GM18520 (cell line): ENCODE measurements around the gene WDR87.

ENCODE experiments used
- ATAC-seq: cut with Tn5 transposase; IDR thresholded peaks from one replicate; pipeline ENCODE4 v1.9.1; 2021; ENCODE audit not compliant: unreplicated experiment

Gene WDR87

DNA sequence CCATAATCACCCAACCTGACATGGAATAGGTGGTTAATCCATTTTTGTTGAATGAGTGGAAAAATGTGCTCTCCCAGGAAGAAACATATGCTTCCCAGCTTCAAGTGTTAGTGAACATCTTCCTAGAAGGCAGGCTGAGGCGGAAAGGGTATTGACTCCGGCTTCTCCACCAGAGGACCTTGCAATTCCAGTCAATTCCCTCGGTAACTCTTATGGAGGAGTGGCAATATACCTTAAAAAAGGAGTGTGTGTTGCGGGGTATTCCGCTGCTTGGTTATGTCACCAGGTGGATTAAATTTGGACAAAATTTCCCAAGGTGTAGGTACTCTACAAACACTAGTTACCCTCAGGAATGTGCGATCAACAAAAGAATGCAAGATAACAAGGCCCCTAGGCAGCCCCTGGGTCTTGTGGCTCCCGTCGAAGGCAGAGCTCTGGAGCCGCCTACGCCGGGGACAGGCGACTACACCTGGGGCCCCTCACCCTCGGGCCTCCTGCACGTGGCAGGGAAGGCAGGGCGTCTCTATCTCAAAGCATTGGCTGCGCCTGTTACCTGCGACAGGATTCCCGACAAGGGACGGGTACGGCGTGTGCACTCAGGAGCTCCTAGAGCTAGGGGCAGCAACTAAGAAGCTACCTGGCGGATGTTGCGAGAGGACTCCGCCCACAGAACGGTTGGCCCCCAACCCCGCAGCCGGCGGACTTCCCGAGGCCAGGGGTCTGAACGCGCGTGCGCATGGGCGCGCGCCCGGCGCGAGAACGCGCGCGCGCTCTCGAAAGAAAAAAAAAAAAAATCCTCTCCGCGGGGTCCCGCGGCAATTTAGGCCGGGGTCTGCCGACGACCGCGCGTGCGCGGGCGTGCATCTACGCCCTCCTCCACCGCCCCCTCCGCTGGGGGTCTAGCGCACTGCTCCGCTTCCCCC lies at the start of gene WDR87:
Gene WDR87, minus strand, starts transcription at position 649 of the 923 bp plus-strand sequence. CDS start 8,355 bp downstream, outside the sequence.
- ATAC-seq = no peak

- ATAC-seq = no peak
Measured at GRCh38 chr19:37955986-37956385, 49.6 kb upstream of the WDR87 start.

DNA sequence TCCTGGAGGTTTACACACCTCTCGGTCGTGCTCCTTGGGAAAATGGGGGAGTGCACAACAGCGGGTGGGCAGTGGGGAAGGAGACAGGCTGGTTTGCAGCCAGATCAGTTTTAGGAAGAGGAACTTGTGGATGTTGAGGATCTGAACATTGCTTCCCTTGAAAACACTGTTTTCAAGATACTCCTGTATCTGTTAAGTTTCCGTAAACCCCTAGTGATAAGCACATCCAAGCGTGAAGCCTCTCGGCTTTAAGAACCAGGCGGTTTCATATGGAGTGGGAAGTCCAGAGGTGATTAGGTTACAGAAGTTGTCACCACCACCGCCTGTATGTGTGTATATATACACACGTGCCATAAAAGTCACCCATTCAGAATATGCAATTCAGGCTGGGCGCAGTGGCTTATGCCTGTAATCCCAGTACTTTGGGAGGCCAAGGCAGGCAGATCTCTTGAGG lies 48.1 kb upstream of the WDR87 start:
- no peak for ATAC-seq

DNA sequence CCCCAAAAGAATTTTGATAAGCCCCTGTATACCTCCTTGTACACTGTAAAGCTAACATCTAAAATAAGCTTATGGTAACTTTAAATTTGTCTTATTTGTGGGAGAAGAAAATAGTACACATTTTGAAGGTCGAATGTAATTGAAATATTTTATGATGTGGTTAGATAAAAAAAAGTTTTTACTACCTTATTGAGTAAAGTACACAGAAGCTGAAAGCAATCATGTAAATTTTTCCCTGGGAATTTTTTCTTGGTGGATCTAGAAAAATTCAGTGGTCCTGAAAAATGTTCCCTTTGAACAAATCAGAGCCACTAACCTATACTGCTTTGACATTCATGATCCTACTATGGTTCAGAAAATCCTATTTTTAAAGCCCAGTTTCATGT lies 47.5 kb upstream of the WDR87 start:
- ATAC-seq = no peak

GRCh38 chr19:37953171-37953917 lies 47.0 kb upstream of the WDR87 start:
- no peak for ATAC-seq

GRCh38 chr19:37951816-37952210 lies 45.4 kb upstream of the WDR87 start:
- no peak for ATAC-seq

- ATAC-seq = no peak
Measured at GRCh38 chr19:37950471-37951175, 44.2 kb upstream of the WDR87 start.

GRCh38 chr19:37948362-37948761 lies 42.0 kb upstream of the WDR87 start:
- no peak for ATAC-seq

DNA sequence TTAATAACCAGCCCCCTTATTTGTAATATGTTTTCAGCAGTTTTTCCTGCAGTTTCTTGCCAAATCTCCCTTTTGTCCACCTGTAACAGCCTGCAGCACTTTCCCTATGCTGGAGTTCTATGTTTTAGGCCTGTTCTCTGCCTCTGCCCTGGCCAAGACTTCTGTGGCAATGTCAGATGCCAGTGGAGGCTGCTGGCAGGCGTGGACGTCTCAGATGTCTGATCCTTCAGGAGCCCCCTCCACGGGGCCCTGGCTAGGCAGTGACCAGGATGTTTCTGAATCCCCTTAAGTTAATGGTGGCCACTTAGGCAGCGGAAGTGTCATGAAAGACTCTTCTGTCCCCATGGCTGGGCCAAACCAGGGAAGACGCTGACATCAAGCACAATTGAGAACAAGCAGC lies 41.4 kb upstream of the WDR87 start:
- ATAC-seq = no peak

DNA sequence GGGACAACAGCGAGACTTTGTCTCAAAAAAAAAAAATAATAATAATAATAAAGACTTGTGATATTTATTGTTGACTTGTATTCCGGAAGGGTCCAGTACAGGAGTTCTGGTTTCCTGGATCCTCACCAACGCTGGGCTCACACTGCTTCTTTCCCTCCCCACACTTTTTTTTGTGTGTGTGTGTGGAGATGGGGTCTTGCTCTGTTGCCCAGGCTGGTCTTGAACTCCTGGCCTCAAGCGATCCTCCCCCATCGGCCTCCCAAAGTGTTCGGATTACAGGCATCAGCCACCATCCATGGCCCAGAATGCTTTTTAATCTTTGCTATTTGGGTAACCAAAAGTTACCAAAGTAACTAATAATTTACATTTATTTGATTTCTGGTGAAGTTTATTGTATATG lies 39.7 kb upstream of the WDR87 start:
- no peak for ATAC-seq

- no peak for ATAC-seq
Measured at GRCh38 chr19:37943480-37943879, 37.1 kb upstream of the WDR87 start.

DNA sequence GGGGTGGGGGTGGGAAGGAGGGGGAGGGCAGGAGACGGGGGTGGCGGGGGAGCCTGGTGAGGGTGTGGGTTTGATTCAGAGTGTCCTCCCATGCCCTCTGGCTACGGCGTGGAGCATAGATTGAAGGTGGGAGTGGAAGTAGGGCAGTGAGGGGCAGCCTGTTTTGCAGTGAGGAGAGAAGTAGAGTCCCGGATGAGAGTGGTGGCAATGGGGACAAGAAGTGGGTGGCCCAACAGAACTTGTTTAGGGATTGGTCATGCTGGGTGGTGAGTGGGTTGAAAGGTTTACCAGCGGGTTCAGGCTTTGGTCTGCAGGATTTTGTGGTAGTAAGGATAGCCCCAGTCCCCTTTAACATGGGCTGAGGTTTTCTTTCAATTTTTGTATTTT lies 36.1 kb upstream of the WDR87 start:
- ATAC-seq = no peak

DNA sequence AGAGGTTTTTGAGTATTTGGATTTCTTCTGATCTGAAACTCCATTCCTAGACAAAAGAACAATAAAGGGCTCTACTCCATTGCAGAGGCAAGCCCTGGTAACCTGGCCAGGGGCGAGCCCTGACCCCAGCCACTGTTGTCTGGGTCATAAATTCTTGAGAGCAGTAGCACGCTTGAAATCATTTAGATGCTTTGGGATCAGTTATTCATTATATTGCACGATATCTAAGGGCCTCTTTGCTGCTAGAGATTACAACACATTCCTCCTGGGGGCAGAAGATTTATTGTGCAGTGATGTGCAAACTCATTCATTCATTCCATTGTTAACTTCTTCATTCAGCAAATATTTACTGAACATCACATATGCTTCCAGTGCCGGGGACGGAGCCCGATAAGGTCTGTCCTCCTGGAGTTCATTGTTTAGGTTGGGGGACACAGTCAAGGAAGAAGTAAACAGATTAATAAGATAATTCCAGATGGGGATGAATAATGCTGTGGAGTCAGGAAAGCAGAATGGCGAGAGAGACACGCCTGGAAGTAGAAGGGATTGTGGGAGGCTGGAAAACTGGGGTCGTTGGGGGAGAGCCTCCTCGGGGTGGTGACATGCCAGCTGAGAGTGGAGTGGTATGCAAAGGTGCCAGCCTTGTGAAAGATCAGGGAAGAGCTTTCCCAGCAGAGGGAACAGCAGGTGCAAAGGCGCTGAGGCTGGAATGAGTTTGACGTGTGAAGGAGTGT lies 35.6 kb upstream of the WDR87 start:
- ATAC-seq = no peak

DNA sequence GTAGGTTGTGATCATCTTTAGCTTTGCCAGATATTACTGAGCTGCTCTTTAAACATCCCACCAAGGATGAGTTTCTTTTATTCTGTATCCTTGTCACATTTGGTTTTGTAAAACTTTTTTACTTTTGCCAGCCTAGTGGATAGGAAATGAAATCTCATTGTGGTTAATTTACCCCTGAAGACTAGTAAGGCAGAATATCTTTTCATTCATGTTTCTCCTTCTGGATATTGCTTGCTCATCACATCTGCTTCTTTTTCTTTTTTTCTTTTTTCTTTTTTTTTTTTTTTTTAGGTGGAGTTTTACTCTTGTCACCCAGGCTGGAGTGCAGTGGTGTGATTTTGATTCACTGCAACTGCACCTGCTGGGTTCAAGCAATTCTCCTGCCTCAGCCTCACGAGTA lies 32.0 kb upstream of the WDR87 start:
- ATAC-seq = no peak

DNA sequence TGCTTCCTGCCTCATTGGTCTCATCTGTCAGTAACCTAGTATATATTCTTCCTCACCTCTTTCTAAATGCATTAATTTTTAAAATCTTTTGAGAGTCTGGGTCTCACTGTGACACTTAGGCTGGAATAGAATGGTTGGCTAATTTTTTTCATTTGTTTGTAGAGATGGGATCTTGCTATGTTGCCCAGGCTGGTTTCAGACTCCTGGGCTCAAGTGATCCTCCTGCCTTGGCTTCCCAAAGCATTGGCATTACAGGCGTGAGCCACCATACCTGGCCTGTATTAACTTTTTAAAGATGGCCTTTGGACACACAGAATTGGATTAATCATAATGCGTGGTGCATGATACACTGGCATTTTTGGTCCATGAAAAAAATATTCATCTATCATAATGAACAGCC lies 30.5 kb upstream of the WDR87 start:
- no peak for ATAC-seq

GRCh38 chr19:37936166-37936565 lies 29.8 kb upstream of the WDR87 start:
- no peak for ATAC-seq

DNA sequence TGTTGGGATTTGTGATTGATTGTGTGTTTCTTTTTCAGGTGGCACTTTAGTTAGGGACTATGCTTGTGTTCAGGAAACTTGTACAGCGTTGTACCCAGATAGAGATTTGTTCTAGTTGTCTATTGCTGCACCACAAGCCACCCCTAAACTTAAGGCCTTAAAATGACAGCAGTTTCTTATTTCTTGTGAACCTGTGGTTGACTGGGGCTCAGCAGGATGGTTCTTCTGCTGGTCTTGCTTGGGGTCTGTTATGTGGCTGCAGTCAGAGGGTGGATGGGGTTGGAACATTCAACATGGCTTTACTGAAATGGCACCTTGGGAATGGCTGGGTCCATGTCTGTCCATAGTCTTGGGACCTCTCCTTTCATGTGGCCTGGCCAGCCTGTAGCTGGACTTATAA lies 28.9 kb upstream of the WDR87 start:
- ATAC-seq = no peak

DNA sequence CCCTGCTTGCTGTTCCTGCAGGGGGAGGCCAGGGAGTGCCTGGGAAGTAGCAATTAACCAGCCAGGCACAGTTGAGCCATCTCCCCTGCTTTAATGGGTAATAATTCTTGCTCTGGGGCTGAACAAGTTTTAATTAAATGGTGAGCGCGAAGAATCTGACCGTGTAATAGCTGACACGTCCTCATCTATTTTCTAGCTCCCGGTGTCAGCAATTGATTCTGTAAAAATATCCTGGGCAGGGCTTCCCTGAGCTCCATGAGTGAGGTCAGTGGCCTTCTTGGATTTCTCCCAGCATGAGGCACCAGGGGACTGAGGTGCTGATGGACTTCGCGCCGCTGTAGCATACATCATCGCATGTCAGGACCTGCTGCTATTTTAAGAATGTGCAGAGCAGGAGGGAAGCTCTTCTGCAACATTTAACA lies 27.6 kb upstream of the WDR87 start:
- ATAC-seq = no peak

GRCh38 chr19:37932985-37933936 lies 26.9 kb upstream of the WDR87 start:
- no peak for ATAC-seq
